Neuronal stem cell (in vitro differentiated cells): Measurements from ENCODE around the gene RARA.
A peak's percentile ranks its signal among the peaks of the same experiment; 100 is the strongest.

Source experiments
- DNase-seq: peaks from one replicate; pipeline ENCODE4 v3.0.0-alpha.2; 2013; ENCODE audit warnings: low spot score
- H2AFZ ChIP-seq: one replicate; pipeline ENCODE4 v1.6.1; 2013; ENCODE audit warnings: mild to moderate bottlenecking, low read length, inconsistent platforms
- H2AK5ac ChIP-seq: 2 replicates; pipeline ENCODE4 v1.6.1; 2013; ENCODE audit warnings: low read depth, mild to moderate bottlenecking, inconsistent platforms, low read length, moderate library complexity, mixed read lengths
- H2BK120ac ChIP-seq: 2 replicates; pipeline ENCODE4 v1.6.1; 2013; ENCODE audit warnings: low read depth, mild to moderate bottlenecking, inconsistent platforms, low read length, moderate library complexity, mixed read lengths
- H2BK12ac ChIP-seq: one replicate; pipeline ENCODE4 v1.6.1; 2013; ENCODE audit warnings: low read length, inconsistent platforms
- H2BK15ac ChIP-seq: 2 replicates; pipeline ENCODE4 v1.6.1; 2013; ENCODE audit warnings: mild to moderate bottlenecking, low read length, inconsistent platforms, mixed read lengths
- H2BK5ac ChIP-seq: one replicate; pipeline ENCODE4 v1.6.1; 2013; ENCODE audit warnings: inconsistent platforms, mild to moderate bottlenecking, low read length, moderate library complexity
- H3K14ac ChIP-seq: one replicate; pipeline ENCODE4 v1.6.1; 2013; ENCODE audit warnings: low read length, inconsistent platforms
- H3K18ac ChIP-seq: 2 replicates; pipeline ENCODE4 v1.6.1; 2013; ENCODE audit warnings: low read length, inconsistent platforms
- H3K23ac ChIP-seq: 2 replicates; pipeline ENCODE4 v1.6.1; 2013; ENCODE audit warnings: low read depth, mild to moderate bottlenecking, mixed read lengths, low read length, inconsistent platforms; ENCODE audit not compliant: poor library complexity
- H3K27ac ChIP-seq: replicated peaks from 3 replicates; pipeline ENCODE4 v1.5.1; 2013; ENCODE audit warnings: low read length, inconsistent platforms
- H3K27me3 ChIP-seq, 3 experiments: 2 replicates each; pipeline ENCODE4 v1.6.1; 2013; ENCODE audit warnings: low read length in 3 of 3, mild to moderate bottlenecking in 2 of 3, inconsistent platforms in 1 of 3, low read depth in 1 of 3, mixed read lengths in 1 of 3, moderate library complexity in 1 of 3; ENCODE audit not compliant: control insufficient read depth in 3 of 3, insufficient read depth in 3 of 3
- H3K36me3 ChIP-seq, 2 donors: replicated peaks in 1 of 2; 2 replicates each; pipeline ENCODE4 v1.6.1; 2013; ENCODE audit warnings: low read length in 2 of 2; ENCODE audit not compliant: control insufficient read depth in 2 of 2, insufficient read depth in 2 of 2
- H3K4ac ChIP-seq: 2 replicates; pipeline ENCODE4 v1.6.1; 2013; ENCODE audit warnings: inconsistent platforms, mild to moderate bottlenecking, low read length, moderate library complexity
- H3K4me1 ChIP-seq, 2 donors: 1 replicate in 1 of 2; 2 replicates in 1 of 2; pipeline ENCODE4 v1.6.1; 2013; ENCODE audit warnings: low read length in 2 of 2, low read depth in 1 of 2; ENCODE audit not compliant: control insufficient read depth in 2 of 2, insufficient read depth in 1 of 2
- H3K4me2 ChIP-seq: one replicate; pipeline ENCODE4 v1.6.1; 2013; ENCODE audit warnings: mild to moderate bottlenecking, low read length, inconsistent platforms; ENCODE audit not compliant: insufficient read depth, poor library complexity, severe bottlenecking
- H3K4me3 ChIP-seq, 2 donors: 2 replicates each; pipeline ENCODE4 v1.5.1; 2013; ENCODE audit warnings: low read length in 2 of 2, mild to moderate bottlenecking in 2 of 2, inconsistent platforms in 1 of 2, moderate library complexity in 1 of 2
- H3K79me1 ChIP-seq: one replicate; pipeline ENCODE4 v1.6.1; 2013; ENCODE audit warnings: low read depth, mild to moderate bottlenecking, inconsistent platforms, low read length, moderate library complexity
- H3K9ac ChIP-seq: one replicate; pipeline ENCODE4 v1.6.1; 2013; ENCODE audit warnings: mild to moderate bottlenecking, low read depth, low read length, inconsistent platforms; ENCODE audit not compliant: poor library complexity
- H3K9me3 ChIP-seq, 2 donors: replicated peaks in 1 of 2; 2 replicates each; pipeline versions ENCODE3 to v1.6.1; 2013; ENCODE audit warnings: low read length in 2 of 2, mild to moderate bottlenecking in 2 of 2, inconsistent platforms in 1 of 2, low read depth in 1 of 2, mixed read lengths in 1 of 2, moderate library complexity in 1 of 2; ENCODE audit not compliant: control insufficient read depth in 2 of 2, insufficient read depth in 1 of 2
- H4K8ac ChIP-seq: one replicate; pipeline ENCODE4 v1.6.1; 2013; ENCODE audit warnings: low read depth, mild to moderate bottlenecking, inconsistent platforms, low read length, moderate library complexity
- H4K91ac ChIP-seq: one replicate; pipeline ENCODE4 v1.6.1; 2013; ENCODE audit warnings: low read length, low read depth, mild to moderate bottlenecking, inconsistent platforms; ENCODE audit not compliant: poor library complexity
- WGBS, 2 donors: extraction: QIAGEN DNeasy Blood & Tissue Kit; methylation state at CpG; one replicate each; pipeline ENCODE4 v1.1.7; 2013; ENCODE audit warnings: missing lambda C conversion rate in 2 of 2, mixed read lengths in 1 of 2; ENCODE audit not compliant: insufficient read length in 2 of 2, insufficient replicate concordance in 1 of 2; ENCODE audit errors: extremely low coverage in 2 of 2; 5-methylcytosine and 5-hydroxymethylcytosine counted together

RARA gene

GRCh38 chr17:40331743-40332641 is 23.0 kb downstream of the RARA start:
- H3K23ac ChIP-seq: peak overlapping the region; percentile 55
- peaks cover 3% of the 10 kb centered on the region for H3K79me1 ChIP-seq
- no peak overlapping the region for H3K4ac ChIP-seq
- no peak for DNase-seq
- H3K4me1 ChIP-seq: peaks cover 5 to 13% of the 10 kb centered on the region in 2 donors
- H3K27ac ChIP-seq: no peak overlapping the region
- no peak overlapping the region for H4K8ac ChIP-seq
- no peak overlapping the region for H2BK12ac ChIP-seq
- WGBS, 2 donors: no CpG with 5 or more reads among the region's 22 CpGs
- H3K27me3 ChIP-seq: no peaks in the 10 kb centered on the region
- no peak overlapping the region for H2AFZ ChIP-seq
- peak overlapping the region; percentile 80 for H3K18ac ChIP-seq
- H3K4me2 ChIP-seq: no peak overlapping the region
- H3K9me3 ChIP-seq: no peaks in the 10 kb centered on the region
- H2BK15ac ChIP-seq: no peak overlapping the region
- H2BK120ac ChIP-seq: peak overlapping the region; percentile 72
- no peak overlapping the region for H2BK5ac ChIP-seq
- H3K4me3 ChIP-seq: no peak overlapping the region
- no peak overlapping the region for H4K91ac ChIP-seq
- peak overlapping the region; percentile 70 for H2AK5ac ChIP-seq
- H3K14ac ChIP-seq: peak overlapping the region; percentile 71
- H3K9ac ChIP-seq: peak overlapping the region; percentile 57
- H3K36me3 ChIP-seq: peaks cover 0 to 10% of the 10 kb centered on the region in 2 donors

GRCh38 chr17:40333781-40334448 is 24.9 kb downstream of the RARA start:
- H3K27ac ChIP-seq: no peak overlapping the region
- H2AK5ac ChIP-seq: peak overlapping the region; percentile 63
- peaks cover 0 to 2% (median 0%) of the 10 kb centered on the region in 3 experiments for H3K27me3 ChIP-seq
- H2BK120ac ChIP-seq: no peak overlapping the region
- H3K23ac ChIP-seq: no peak overlapping the region
- H3K14ac ChIP-seq: peak overlapping the region; percentile 47
- no peak overlapping the region for H3K4ac ChIP-seq
- no peaks in the 10 kb centered on the region for H3K79me1 ChIP-seq
- no peak overlapping the region for H2BK15ac ChIP-seq
- H3K9ac ChIP-seq: no peak overlapping the region
- H3K4me2 ChIP-seq: no peak overlapping the region
- no peak overlapping the region for H3K4me3 ChIP-seq
- no peak overlapping the region for H2BK5ac ChIP-seq
- no peak overlapping the region for H2BK12ac ChIP-seq
- DNase-seq: no peak
- H4K91ac ChIP-seq: no peak overlapping the region
- no CpG with 5 or more reads among the region's 4 CpGs for WGBS, 2 donors
- H3K9me3 ChIP-seq: peaks cover 0 to 2% of the 10 kb centered on the region in 2 donors
- H3K4me1 ChIP-seq: peaks cover 5 to 16% of the 10 kb centered on the region in 2 donors
- H3K36me3 ChIP-seq: peaks cover 2 to 10% of the 10 kb centered on the region in 2 donors
- H3K18ac ChIP-seq: peak overlapping the region; percentile 44
- no peak overlapping the region for H2AFZ ChIP-seq
- H4K8ac ChIP-seq: no peak overlapping the region

DNA sequence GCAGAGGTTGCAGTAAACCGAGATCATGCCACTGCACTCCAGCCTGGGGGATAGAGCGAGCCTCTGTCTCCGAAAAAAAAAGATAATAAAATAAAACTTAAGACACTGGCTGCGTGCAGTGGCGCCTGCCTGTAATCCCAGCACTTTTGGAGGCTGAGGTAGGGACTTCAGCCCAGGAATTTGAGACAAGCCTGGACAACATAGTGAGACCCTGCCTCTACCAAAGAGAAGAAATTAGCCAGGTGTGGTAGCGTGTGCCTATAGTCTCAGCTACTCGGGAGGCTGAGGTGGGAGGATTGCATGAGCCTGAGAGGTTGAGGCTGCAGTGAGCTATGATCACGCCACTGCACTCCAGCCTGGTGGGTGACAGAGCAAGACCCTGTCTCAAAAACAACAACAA is 26.6 kb downstream of the RARA start:
- WGBS, 2 donors: no CpG with 5 or more reads among the region's 8 CpGs
- no peak overlapping the region for H3K23ac ChIP-seq
- H3K79me1 ChIP-seq: no peaks in the 10 kb centered on the region
- DNase-seq: no peak
- H4K91ac ChIP-seq: no peak overlapping the region
- H2AK5ac ChIP-seq: no peak overlapping the region
- no peak overlapping the region for H3K14ac ChIP-seq
- H3K9ac ChIP-seq: no peak overlapping the region
- no peak overlapping the region for H2BK12ac ChIP-seq
- no peak overlapping the region for H3K18ac ChIP-seq
- peaks cover 2 to 10% of the 10 kb centered on the region in 2 donors for H3K36me3 ChIP-seq
- H3K27me3 ChIP-seq: peaks cover 0 to 2% (median 0%) of the 10 kb centered on the region in 3 experiments
- H3K27ac ChIP-seq: no peak overlapping the region
- H3K4ac ChIP-seq: no peak overlapping the region
- no peak overlapping the region for H2BK5ac ChIP-seq
- no peak overlapping the region for H4K8ac ChIP-seq
- no peak overlapping the region for H2AFZ ChIP-seq
- H2BK15ac ChIP-seq: no peak overlapping the region
- H2BK120ac ChIP-seq: no peak overlapping the region
- peaks cover 9 to 14% of the 10 kb centered on the region in 2 donors for H3K4me1 ChIP-seq
- no peak overlapping the region for H3K4me3 ChIP-seq
- H3K9me3 ChIP-seq: peaks cover 0 to 2% of the 10 kb centered on the region in 2 donors
- H3K4me2 ChIP-seq: no peak overlapping the region

- Histone ChIP-seq H2AFZ (no peak overlapping the region), H2BK120ac (no peak overlapping the region), H3K18ac (no peak overlapping the region), H4K8ac (no peak overlapping the region), H3K4me1 (peaks cover 14 to 15% of the 10 kb centered on the region in 2 donors), H4K91ac (no peak overlapping the region), H3K4me2 (no peak overlapping the region), H2BK15ac (no peak overlapping the region), H3K27ac (no peak overlapping the region), H2BK12ac (no peak overlapping the region), H3K9me3 (peaks cover 0 to 2% of the 10 kb centered on the region in 2 donors), H3K4ac (no peak overlapping the region), H3K4me3 (no peak overlapping the region), H3K14ac (no peak overlapping the region), H3K27me3 (peaks cover 0 to 3% (median under 1%) of the 10 kb centered on the region in 3 experiments), H2AK5ac (no peak overlapping the region), H3K9ac (no peak overlapping the region), H3K79me1 (peaks cover 4% of the 10 kb centered on the region), H3K36me3 (peaks cover 0 to 2% of the 10 kb centered on the region in 2 donors), H3K23ac (no peak overlapping the region), H2BK5ac (no peak overlapping the region)
- no CpG with 5 or more reads among the region's 8 CpGs for WGBS, 2 donors
- no peak for DNase-seq
Measured at GRCh38 chr17:40337351-40337750, 28.4 kb downstream of the RARA start.
